NCI-H1092 treated with DMSO at 0.1 percent for 48 hours (cell line): Measurements from ENCODE around the gene NRG2.

Source experiments
- DNase-seq: peaks from one replicate; lab custom pipeline; 2025; lab: John Stamatoyannopoulos, UW

NRG2 gene

DNA sequence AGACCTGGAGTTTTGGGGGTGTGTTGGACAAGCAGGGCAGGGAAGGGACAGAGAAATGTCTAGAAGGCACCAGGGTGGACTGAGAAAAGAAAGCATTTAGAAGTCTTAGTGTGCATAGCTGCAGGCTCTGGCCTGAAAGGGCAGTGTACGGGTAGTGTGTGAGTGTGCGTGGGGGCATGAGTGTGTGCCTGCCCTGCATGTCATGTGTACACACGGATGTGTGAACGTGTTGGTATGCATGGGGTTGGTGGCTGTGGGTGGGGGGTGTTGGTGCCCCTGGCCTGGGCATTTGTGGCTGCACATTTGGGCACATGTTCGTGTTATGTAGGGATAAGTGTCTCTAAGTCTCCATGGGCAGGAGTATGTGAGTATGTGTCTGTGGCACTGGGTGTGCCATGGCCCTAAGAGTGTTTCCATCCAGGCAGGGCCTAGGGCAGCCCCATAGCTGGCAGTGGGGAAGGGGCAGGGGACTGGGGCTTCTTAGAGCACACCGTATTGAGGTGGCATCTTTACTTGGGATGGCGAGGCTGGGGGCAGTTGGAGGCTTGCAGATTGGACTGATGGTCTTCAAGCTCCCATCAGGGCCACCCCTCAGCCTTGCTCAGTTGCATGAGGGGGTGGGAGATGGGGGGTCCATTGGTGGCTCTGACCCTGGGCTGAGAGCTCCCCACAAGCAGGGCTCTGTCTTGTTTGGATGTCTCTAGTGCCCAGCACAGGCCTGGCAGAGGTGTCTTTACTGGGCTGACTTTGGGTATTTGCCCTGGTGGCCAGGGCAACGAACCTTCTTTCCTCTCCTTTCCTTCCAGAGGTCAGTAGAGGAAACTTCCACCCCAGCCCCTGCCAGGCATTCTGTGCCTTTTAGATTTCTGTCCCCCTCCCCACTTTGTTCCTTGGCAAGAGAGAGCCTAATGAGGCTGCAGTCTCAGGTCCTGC, 232.5 kb downstream of the NRG2 start:
- no peak for DNase-seq

GRCh38 chr5:139809331-139809810, 233.7 kb downstream of the NRG2 start:
- no peak for DNase-seq

- no peak for DNase-seq
Observed at GRCh38 chr5:139808481-139809330, 234.4 kb downstream of the NRG2 start.

GRCh38 chr5:139807647-139808030, 235.5 kb downstream of the NRG2 start:
- no peak for DNase-seq

DNA sequence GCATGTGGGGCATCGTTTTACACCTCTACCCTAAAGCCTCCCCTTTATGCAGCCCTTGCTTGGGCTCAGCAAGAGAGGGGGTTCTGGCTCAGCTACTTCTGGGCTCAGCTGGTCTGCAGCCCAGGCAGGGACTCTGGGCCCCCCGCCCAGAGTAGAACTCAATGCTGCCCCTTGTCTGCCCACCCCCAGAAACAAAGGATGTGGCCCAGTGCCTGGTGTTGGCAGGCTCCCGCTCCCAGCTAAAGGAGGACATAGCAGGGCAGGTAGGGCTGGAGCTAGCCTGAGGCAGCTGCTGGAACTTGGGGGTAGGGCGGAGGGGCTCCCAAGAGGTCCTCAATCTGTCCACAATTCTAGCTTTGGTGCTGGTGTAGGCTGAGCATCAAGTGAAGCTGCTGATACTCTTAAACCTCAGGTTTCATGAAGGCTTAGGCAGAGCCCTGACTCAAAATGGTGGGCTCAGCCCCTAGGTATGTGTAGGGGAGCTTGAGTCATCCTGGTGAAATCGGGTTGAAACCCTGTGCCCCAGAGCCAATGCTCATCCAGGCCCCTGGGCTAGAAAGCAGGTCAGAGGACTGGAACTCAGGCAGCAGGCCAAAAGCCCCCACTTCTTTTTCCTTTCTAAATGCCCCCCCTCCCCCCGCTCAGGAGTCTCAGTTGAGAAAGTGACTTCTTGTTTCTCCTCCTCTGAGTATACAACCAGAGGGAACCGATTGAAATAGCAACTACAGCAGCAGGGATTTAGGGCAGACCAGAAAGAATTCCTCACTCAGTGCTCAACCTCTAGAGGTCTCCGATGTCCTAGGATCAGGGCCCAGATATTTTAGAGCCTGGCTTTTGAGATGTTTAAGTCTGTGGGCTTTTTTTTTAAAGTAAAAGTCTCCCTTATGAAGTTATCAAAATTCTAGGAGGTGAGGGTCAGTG, 236.1 kb downstream of the NRG2 start:
- DNase-seq: no peak

DNA sequence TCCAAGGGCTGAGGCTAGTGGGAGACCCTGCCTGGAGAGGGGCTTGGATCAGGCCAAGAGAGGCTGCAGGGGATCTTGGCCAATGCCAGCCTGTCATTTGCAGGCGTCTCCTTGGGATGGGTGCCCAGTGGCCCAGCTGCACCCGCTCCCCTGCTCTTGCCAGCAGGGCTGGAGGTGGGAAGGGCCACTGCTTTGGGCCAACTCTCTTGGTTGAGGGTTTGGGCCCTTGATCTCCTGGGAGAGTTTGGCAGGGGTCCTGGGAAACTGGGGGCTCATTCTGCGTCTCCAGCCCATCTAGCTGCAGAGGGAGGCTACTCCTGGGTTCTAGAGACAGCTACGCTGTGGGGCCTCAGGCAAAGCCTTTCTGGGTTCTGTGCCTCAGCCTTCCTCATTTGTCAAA, 237.0 kb downstream of the NRG2 start:
- no peak for DNase-seq

GRCh38 chr5:139805545-139805944, 237.6 kb downstream of the NRG2 start:
- DNase-seq: no peak

GRCh38 chr5:139804800-139805397, 238.2 kb downstream of the NRG2 start:
- no peak for DNase-seq

DNA sequence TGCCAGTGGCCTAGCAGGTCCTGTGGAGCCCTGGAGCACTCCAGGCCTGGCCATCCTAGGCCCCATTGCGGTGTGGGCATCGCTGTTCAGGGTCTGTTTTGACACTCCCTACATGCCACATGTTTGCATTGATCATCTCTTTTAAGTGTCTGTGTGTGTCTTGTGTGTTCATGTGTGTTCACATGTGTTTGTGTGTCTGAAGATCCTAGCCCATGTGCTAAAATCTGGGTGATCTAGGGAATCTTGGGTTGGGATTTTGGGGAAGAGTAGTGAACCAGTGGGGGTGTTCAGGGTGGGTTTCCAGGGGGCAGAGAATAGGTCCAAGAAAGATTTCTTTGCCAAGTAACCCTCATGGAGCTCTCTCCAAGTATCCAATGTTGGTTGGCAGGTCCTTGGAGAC, 239.1 kb downstream of the NRG2 start:
- no peak for DNase-seq

GRCh38 chr5:139799359-139799758, 243.7 kb downstream of the NRG2 start:
- DNase-seq: no peak

DNA sequence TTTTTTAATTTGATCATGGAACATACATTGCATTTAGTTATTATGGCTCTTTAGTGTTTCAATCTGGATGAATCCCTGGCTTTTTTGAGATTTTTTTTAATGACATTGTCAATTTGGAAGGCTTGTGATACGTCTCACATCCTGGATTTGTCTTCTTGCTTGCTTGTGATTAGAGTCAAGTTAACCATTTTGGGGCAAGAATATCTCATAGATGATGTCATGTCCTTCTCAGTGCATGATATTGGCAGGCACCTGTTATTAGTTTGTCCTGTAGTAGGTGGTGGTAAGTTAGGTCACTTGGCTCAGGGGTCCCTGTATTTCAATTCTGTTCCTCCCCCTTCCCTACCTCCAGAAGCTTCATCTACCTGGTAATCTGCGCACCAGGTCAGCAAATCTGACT, 244.2 kb downstream of the NRG2 start:
- no peak for DNase-seq

- no peak for DNase-seq
Observed at GRCh38 chr5:139797856-139798510, 245.1 kb downstream of the NRG2 start.

GRCh38 chr5:139797335-139797734, 245.8 kb downstream of the NRG2 start:
- no peak for DNase-seq
